GM12801 (cell line): ENCODE measurements around the gene LMBR1.

ENCODE experiments used
- TF ChIP-seq, protein P1 (sequence below): IDR thresholded peaks from one replicate; pipeline ENCODE4 v1.5.1; 2011; ENCODE audit warnings: control low read depth; ENCODE audit not compliant: insufficient read length; ENCODE audit errors: extremely low read depth

LMBR1 gene

DNA sequence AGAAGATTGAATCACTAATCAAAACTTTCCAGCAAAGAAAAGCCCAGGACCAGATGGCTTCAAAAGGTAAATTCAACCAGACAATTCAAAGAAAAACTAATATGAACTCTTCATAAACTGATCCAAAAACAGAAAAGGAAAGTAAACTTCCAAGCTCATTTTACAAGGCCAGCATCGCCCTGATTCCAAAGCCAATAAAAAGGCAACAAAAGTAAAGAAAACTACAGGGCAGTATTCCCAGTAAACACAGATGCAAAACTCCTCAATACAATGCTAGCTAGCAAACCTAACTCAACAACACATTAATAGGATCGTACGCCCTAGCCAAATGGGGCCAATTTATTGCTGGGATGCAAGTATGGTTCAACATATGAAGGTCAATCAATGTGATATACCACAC lies 199.4 kb downstream of the LMBR1 start:
- TF ChIP-seq, protein P1, sequence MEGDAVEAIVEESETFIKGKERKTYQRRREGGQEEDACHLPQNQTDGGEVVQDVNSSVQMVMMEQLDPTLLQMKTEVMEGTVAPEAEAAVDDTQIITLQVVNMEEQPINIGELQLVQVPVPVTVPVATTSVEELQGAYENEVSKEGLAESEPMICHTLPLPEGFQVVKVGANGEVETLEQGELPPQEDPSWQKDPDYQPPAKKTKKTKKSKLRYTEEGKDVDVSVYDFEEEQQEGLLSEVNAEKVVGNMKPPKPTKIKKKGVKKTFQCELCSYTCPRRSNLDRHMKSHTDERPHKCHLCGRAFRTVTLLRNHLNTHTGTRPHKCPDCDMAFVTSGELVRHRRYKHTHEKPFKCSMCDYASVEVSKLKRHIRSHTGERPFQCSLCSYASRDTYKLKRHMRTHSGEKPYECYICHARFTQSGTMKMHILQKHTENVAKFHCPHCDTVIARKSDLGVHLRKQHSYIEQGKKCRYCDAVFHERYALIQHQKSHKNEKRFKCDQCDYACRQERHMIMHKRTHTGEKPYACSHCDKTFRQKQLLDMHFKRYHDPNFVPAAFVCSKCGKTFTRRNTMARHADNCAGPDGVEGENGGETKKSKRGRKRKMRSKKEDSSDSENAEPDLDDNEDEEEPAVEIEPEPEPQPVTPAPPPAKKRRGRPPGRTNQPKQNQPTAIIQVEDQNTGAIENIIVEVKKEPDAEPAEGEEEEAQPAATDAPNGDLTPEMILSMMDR, result no peak

DNA sequence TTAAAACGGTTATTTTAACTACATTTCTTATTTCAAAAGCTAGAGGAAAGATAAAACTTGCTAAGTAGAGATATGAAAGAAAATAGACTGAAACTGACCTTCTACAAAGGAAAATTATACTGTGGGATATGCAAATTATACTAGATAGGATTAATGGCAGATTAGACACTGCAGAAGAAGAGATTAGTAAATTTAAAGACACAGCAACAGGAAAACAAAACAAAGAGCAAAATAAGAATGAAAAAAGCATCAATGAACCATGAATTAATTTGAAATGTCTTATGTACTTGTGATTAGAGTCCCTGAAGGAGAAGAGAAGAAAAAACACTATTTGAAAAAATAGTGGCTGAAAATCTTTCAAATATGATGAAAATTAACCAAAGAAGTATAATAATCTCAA lies 200.1 kb downstream of the LMBR1 start:
- TF ChIP-seq, protein P1, result no peak

DNA sequence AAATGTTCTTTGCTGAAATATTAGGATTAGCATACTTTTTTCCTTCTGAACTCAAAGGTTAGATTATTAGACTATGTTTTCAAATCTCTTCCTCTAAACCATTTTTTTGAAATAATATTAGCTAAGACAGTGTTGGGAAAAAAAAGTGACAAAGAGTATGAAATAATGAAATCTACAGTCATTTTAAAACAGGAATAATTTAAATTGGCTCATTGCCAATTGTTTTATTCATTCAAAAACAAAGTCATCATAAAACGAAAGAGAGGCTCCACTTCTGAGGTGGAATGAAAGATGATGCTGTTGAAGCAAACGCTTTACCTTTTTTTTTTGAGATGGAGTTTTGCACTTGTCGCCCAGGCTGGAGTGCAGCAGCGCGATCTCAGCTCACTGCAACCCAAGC lies 201.2 kb downstream of the LMBR1 start:
- TF ChIP-seq, protein P1, result no peak

DNA sequence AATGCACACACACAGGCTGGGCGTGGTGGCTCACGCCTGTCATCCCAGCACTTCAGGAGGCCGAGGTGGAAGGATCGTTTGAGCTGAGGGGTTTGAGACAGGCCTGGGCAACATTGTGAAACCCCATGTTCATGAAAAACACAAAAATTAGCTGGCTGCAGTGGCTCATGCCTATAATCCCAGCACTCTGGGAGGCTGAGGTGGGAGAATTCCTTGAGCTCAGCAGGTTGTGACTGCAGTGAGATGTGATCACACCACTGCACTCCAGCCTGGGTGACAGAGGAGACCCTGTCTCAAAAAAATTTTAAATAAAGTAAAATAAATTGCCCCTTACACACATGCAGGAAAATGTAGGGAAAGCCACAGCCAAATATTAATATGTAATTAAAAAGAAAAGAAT lies 208.3 kb downstream of the LMBR1 start:
- TF ChIP-seq, protein P1, result no peak

DNA sequence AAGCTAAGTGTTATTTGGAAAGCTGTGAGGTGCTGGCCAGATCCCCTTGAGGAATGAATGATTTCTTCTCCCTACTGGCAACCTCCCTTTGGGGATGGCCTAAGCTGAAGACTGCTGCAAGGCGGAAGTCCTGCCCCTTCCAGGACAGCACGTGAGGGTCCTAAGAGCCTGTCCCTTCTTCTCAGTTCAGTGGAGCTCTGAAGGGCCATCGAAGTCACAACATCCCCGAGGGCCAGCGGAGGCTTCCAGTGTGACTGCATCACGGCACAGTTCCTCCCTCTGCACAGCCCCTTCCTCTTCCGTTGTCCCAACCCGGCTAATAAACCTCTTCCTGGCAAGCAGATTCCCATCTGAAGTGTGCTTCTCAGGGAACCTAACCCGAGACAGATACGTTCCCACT lies 208.7 kb downstream of the LMBR1 start:
- TF ChIP-seq, protein P1, result no peak

DNA sequence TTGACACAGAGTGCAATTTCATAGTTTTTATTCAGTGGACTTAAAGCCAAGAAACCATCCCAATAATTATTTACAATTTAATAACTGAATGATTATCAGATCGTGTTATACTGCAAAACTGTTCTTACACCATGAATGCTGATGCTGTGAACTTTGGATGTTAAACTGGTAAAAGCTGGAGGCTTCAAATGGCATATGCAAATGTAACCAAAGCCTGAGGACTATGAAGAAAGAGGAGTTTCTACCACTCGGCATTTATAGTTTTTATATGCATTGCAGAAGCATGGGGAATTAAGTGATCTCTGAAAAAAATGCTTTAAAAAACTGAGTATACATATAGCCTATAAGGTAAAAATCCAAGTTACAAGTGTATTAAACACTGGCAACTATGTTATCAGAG lies 210.1 kb downstream of the LMBR1 start:
- TF ChIP-seq, protein P1, result no peak

DNA sequence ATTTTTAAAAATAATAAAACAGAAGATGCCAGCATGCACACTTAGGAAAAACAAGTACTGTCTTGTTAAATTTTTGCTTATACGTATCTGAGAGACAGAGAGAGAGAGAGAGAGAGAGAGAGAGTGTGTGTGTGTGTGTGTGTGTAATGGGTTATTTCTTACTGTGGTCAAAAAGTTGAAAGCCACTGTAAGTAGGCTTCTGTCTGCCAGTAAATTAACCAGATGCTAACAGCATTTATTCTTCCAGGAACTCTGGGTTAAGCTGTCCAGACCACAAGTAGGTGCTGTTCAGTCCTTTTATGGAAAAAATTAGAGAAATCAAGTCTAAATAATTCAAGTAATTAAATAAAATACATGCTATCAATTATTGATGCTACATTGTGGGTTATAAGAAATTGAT lies 212.7 kb downstream of the LMBR1 start:
- TF ChIP-seq, protein P1, result no peak

DNA sequence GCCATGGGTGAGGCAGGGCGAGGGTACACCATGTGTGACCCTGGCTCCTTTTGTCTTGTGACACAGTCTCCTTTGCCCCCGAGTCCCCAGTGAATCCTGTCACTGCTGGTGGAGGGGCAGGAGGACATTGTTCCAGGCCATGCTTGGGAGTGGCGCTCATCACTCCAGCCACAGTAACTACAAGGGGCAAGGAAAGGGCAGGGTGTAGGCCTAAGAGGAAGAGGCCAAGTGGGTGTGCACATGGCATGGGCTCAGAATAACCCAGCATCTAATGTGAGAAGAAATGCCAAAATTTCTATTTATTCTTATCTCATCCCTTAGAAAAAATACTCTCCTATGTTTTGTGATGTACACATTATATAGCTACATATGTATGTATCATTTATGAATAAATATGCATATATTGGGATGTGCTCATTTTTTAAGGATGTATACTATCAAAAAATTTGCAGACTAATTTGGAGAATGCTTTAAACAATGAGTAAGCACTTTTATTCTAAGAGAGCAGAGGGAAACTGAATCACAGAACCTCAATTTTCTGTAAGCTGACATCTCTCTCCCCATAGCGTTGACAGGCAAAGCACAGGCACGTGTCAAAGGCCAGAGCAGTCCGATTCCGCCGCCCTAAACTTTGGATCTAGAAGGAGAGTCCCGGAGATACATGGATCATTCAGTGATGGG lies 215.5 kb downstream of the LMBR1 start:
- TF ChIP-seq, protein P1, result no peak
